ENCODE measurements around the gene EMCN.

EMCN gene

DNA sequence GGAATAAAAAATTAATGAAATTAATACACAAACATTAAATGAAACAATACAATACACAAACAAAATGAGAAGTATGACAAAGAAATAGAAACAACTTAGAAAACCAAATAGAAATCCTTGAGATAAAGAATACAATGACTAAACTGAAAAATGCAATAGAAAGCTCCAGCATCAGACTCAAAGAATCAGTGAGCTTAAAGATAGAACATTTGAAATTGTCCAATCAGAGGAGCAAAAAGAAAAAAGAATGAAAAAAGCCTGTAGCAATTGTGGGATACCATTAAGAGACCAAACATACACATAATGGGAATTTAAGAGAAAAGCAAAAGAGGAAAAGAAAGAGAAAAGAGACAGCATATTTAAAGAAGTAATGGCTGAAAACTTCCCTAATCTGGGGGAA, 25.7 kb downstream of the EMCN start:
- Histone ChIP-seq H3K36me3 (ENCODE audit: insufficient read depth, low read length) (no peaks in the 10 kb centered on the region), H3K9ac (ENCODE audit: low read depth, low read length, poor library complexity, severe bottlenecking) (no peak overlapping the region), H4K20me1 (ENCODE audit: insufficient read depth, low read length, poor library complexity, severe bottlenecking) (no peaks in the 10 kb centered on the region), H3K79me2 (ENCODE audit: insufficient read depth, low read length) (no peaks in the 10 kb centered on the region), H3K9me2 (replicated peaks; ENCODE audit: low read depth, low read length) (no peaks in the 10 kb centered on the region), H3K4me3 (ENCODE audit: low read length, poor library complexity, severe bottlenecking) (no peak overlapping the region), H3F3A (ENCODE audit: low read depth) (no peaks in the 10 kb centered on the region), H3K4me1 (ENCODE audit: insufficient read depth, low read length, poor library complexity, severe bottlenecking) (no peaks in the 10 kb centered on the region), H3K27me3 (ENCODE audit: insufficient read depth, low read length, poor library complexity, severe bottlenecking) (no peaks in the 10 kb centered on the region), H2AFZ (ENCODE audit: low read length) (no peak overlapping the region), H3K9me3 (ENCODE audit: insufficient read depth, low read depth, low read length) (peaks cover 14% of the 10 kb centered on the region; the same call in 1 of the 2 replicates), H3K4me2 (ENCODE audit: low read depth, low read length, poor library complexity, severe bottlenecking) (no peak overlapping the region)
- no peak for TF ChIP-seq EZH2phosphoT487 (IDR thresholded peaks at IDR 0.05; ENCODE audit: borderline replicate concordance)
- TF ChIP-seq, protein P1, sequence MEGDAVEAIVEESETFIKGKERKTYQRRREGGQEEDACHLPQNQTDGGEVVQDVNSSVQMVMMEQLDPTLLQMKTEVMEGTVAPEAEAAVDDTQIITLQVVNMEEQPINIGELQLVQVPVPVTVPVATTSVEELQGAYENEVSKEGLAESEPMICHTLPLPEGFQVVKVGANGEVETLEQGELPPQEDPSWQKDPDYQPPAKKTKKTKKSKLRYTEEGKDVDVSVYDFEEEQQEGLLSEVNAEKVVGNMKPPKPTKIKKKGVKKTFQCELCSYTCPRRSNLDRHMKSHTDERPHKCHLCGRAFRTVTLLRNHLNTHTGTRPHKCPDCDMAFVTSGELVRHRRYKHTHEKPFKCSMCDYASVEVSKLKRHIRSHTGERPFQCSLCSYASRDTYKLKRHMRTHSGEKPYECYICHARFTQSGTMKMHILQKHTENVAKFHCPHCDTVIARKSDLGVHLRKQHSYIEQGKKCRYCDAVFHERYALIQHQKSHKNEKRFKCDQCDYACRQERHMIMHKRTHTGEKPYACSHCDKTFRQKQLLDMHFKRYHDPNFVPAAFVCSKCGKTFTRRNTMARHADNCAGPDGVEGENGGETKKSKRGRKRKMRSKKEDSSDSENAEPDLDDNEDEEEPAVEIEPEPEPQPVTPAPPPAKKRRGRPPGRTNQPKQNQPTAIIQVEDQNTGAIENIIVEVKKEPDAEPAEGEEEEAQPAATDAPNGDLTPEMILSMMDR (conservative IDR thresholded peaks at IDR 0.05; ENCODE audit: low read length) = no peak

DNA sequence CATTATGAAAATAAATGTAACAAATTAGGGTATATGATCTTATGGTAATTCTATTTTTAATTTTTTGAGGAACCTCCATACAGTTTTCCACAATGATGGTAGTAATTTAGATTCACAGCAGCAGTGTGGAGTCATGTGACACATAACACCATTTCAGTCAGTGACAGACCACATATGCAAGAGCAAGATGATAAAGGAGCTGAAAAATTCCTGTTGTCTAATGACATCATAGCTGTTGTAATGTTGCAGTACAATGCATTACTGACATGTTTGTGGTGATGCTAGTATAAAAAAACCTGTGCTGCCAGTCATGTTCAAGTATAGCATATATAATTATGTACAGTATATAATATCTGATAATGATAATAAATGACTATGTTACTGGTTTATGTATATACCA, 28.5 kb downstream of the EMCN start:
- no peak overlapping the region for H3K9ac ChIP-seq (ENCODE audit: low read depth, low read length, poor library complexity, severe bottlenecking)
- no peaks in the 10 kb centered on the region for H4K20me1 ChIP-seq (ENCODE audit: insufficient read depth, low read length, poor library complexity, severe bottlenecking)
- no peak overlapping the region for H3K4me2 ChIP-seq (ENCODE audit: low read depth, low read length, poor library complexity, severe bottlenecking)
- peaks cover 14% of the 10 kb centered on the region; the same call in 1 of the 2 replicates for H3K9me3 ChIP-seq (ENCODE audit: insufficient read depth, low read depth, low read length)
- no peaks in the 10 kb centered on the region for H3K9me2 ChIP-seq (replicated peaks; ENCODE audit: low read depth, low read length)
- no peaks in the 10 kb centered on the region for H3K36me3 ChIP-seq (ENCODE audit: insufficient read depth, low read length)
- H3K27me3 ChIP-seq (ENCODE audit: insufficient read depth, low read length, poor library complexity, severe bottlenecking) = no peaks in the 10 kb centered on the region
- TF ChIP-seq, protein P1 (conservative IDR thresholded peaks at IDR 0.05; ENCODE audit: low read length) = no peak
- TF ChIP-seq EZH2phosphoT487 (IDR thresholded peaks at IDR 0.05; ENCODE audit: borderline replicate concordance) = no peak
- H3K79me2 ChIP-seq (ENCODE audit: insufficient read depth, low read length) = no peaks in the 10 kb centered on the region
- no peaks in the 10 kb centered on the region for H3K4me1 ChIP-seq (ENCODE audit: insufficient read depth, low read length, poor library complexity, severe bottlenecking)
- H3K4me3 ChIP-seq (ENCODE audit: low read length, poor library complexity, severe bottlenecking) = no peak overlapping the region
- no peaks in the 10 kb centered on the region for H3F3A ChIP-seq (ENCODE audit: low read depth)
- H2AFZ ChIP-seq (ENCODE audit: low read length) = no peak overlapping the region

GRCh38 chr4:100486496-100486895, 31.3 kb downstream of the EMCN start:
- H3F3A ChIP-seq (ENCODE audit: low read depth) = no peaks in the 10 kb centered on the region
- no peak overlapping the region for H2AFZ ChIP-seq (ENCODE audit: low read length)
- H3K9me2 ChIP-seq (replicated peaks; ENCODE audit: low read depth, low read length) = no peaks in the 10 kb centered on the region
- H3K4me3 ChIP-seq (ENCODE audit: low read length, poor library complexity, severe bottlenecking) = no peak overlapping the region
- H3K79me2 ChIP-seq (ENCODE audit: insufficient read depth, low read length) = no peaks in the 10 kb centered on the region
- H3K4me2 ChIP-seq (ENCODE audit: low read depth, low read length, poor library complexity, severe bottlenecking) = no peak overlapping the region
- no peaks in the 10 kb centered on the region for H4K20me1 ChIP-seq (ENCODE audit: insufficient read depth, low read length, poor library complexity, severe bottlenecking)
- no peaks in the 10 kb centered on the region for H3K4me1 ChIP-seq (ENCODE audit: insufficient read depth, low read length, poor library complexity, severe bottlenecking)
- H3K36me3 ChIP-seq (ENCODE audit: insufficient read depth, low read length) = no peaks in the 10 kb centered on the region
- H3K9ac ChIP-seq (ENCODE audit: low read depth, low read length, poor library complexity, severe bottlenecking) = no peak overlapping the region
- no peaks in the 10 kb centered on the region for H3K27me3 ChIP-seq (ENCODE audit: insufficient read depth, low read length, poor library complexity, severe bottlenecking)
- H3K9me3 ChIP-seq (ENCODE audit: insufficient read depth, low read depth, low read length) = peaks cover 3% of the 10 kb centered on the region; the same call in 1 of the 2 replicates
- TF ChIP-seq, protein P1 (conservative IDR thresholded peaks at IDR 0.05; ENCODE audit: low read length) = no peak
- no peak for TF ChIP-seq EZH2phosphoT487 (IDR thresholded peaks at IDR 0.05; ENCODE audit: borderline replicate concordance)

Data from Loucy (cell line).